ENCODE results near the gene LDLRAD2. TPM values are rescaled to one million over a fixed set of nuclear protein-coding genes. Genes with fewer than 3 reads are reported as not detected.

Gene LDLRAD2
- total and polyA plus RNA-seq, 5 donors from 2014 or later = 0.27 TPM; not detected in 4

DNA sequence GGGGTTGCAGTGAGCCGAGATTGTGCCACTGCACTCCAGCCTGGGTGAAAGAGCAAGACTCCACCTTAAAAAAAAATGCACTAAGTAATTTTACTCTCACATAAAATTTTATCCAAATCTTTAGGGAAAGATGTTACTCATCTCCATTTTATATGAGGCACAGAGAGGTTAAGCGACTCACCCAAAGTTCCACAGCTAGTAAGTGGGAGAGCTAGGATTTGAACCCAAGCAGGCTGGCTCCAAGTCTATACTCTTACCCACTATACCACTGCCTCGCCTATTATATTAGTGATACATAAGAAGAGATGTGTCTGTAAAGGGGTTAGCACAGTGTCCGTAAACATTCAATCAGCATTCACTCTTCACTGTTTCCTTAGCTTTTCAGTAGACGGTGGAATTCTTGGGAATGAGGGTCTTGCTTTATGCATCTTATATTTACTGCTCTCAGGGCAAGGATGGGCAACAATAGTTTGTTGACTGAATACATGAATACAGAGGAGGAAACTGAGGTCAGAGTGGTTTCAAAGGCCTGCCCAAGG, 15.1 kb downstream of the LDLRAD2 start:
- H3K4me3 Mint-ChIP-seq = no peak overlapping the region
- Histone ChIP-seq H3K4me1 (ENCODE audit: control insufficient read depth, insufficient read depth, low read length, poor library complexity, severe bottlenecking) (no peaks in the 10 kb centered on the region), H3K27ac (ENCODE audit: insufficient read depth, low read length, poor library complexity, severe bottlenecking) (no peak overlapping the region), H3K36me3 (ENCODE audit: control insufficient read depth, insufficient read depth, low read length) (no peaks in the 10 kb centered on the region), H3K27me3 (ENCODE audit: control insufficient read depth, insufficient read depth, low read length) (no peaks in the 10 kb centered on the region), H3K9me3 (ENCODE audit: control insufficient read depth in 2 of 2, low read length in 2 of 2) (no peaks in the 10 kb centered on the region), H3K4me3 (ENCODE audit: low read depth, low read length) (no peak overlapping the region)
- H3K27ac Mint-ChIP-seq = no peak overlapping the region
- peaks cover under 1% of the 10 kb centered on the region for H3K27me3 Mint-ChIP-seq
- ATAC-seq (ENCODE audit: low read depth in 2 of 2) = no peak
- peaks cover 4% of the 10 kb centered on the region for H3K36me3 Mint-ChIP-seq
- H3K4me1 Mint-ChIP-seq = no peaks in the 10 kb centered on the region
- DNase-seq = no peak
- no peaks in the 10 kb centered on the region for H3K9me3 Mint-ChIP-seq

DNA sequence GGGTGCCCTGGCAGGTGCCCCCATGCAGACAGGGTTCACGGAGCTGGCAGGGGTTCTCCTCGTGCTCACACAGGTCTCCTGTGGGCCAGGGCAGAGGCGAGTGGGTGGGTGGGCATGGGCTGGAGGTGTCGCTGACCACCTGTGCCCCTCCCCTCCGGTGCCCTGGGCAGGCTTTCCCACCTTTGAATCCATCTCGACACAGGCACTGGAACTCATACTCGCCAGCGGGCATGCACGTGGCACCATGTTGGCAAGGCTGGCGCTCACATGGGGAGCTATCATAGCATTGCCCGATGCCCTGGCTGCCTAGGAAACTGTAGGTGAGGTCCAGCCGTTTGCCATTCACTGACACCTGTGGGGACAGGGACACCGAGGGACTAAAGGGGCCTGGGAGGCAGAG, 16.0 kb downstream of the LDLRAD2 start:
- H3K4me1 ChIP-seq (ENCODE audit: control insufficient read depth, insufficient read depth, low read length, poor library complexity, severe bottlenecking) = no peaks in the 10 kb centered on the region
- H3K27ac ChIP-seq (ENCODE audit: insufficient read depth, low read length, poor library complexity, severe bottlenecking) = no peak overlapping the region
- no peak overlapping the region for H3K27ac Mint-ChIP-seq
- ATAC-seq (ENCODE audit: low read depth in 2 of 2) (no peak), DNase-seq (no peak)
- H3K9me3 ChIP-seq (ENCODE audit: control insufficient read depth in 2 of 2, low read length in 2 of 2) = no peaks in the 10 kb centered on the region
- no peak overlapping the region for H3K4me3 ChIP-seq (ENCODE audit: low read depth, low read length)
- H3K4me3 Mint-ChIP-seq = no peak overlapping the region
- H3K27me3 ChIP-seq (ENCODE audit: control insufficient read depth, insufficient read depth, low read length) = no peaks in the 10 kb centered on the region
- H3K36me3 ChIP-seq (ENCODE audit: control insufficient read depth, insufficient read depth, low read length) = no peaks in the 10 kb centered on the region
- peaks cover 8% of the 10 kb centered on the region for H3K36me3 Mint-ChIP-seq
- no peaks in the 10 kb centered on the region for H3K27me3 Mint-ChIP-seq
- no peaks in the 10 kb centered on the region for H3K4me1 Mint-ChIP-seq
- peaks cover 0 to 4% (median 0%) of the 10 kb centered on the region in 7 donors for H3K9me3 Mint-ChIP-seq

GRCh38 chr1:21828506-21829210, 16.6 kb downstream of the LDLRAD2 start:
- peaks cover 8% of the 10 kb centered on the region for H3K36me3 Mint-ChIP-seq

DNA sequence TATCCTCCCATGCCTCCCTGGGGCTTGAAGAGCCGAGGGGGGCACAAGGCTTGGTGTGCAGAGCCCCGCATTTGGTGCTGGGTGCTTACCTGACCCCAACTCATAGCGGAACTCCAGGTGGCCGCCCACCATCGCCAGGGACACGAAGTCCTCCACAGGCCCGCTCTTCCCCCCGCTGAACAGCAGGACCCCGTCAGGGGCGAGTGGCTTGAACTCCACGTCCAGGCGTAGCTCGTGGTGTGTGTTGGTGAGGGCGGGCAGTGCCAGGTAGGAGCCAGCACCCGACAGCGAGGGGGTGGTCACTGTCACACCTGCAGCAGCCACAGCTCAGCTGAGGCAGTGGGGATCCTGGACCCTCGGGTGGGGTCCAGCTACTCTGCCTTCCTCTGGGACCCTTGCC, 17.2 kb downstream of the LDLRAD2 start:
- H3K27ac Mint-ChIP-seq = no peak overlapping the region
- Histone ChIP-seq H3K27me3 (ENCODE audit: control insufficient read depth, insufficient read depth, low read length) (no peaks in the 10 kb centered on the region), H3K4me3 (ENCODE audit: low read depth, low read length) (no peak overlapping the region), H3K4me1 (ENCODE audit: control insufficient read depth, insufficient read depth, low read length, poor library complexity, severe bottlenecking) (no peaks in the 10 kb centered on the region), H3K36me3 (ENCODE audit: control insufficient read depth, insufficient read depth, low read length) (no peaks in the 10 kb centered on the region), H3K9me3 (ENCODE audit: control insufficient read depth in 2 of 2, low read length in 2 of 2) (peaks cover 0 to 7% of the 10 kb centered on the region in 2 experiments), H3K27ac (ENCODE audit: insufficient read depth, low read length, poor library complexity, severe bottlenecking) (no peak overlapping the region)
- ATAC-seq (ENCODE audit: low read depth in 2 of 2) (no peak), DNase-seq (no peak)
- H3K36me3 Mint-ChIP-seq = peaks cover 12% of the 10 kb centered on the region
- no peak overlapping the region for H3K4me3 Mint-ChIP-seq
- H3K27me3 Mint-ChIP-seq = no peaks in the 10 kb centered on the region
- peaks cover 0 to 11% (median 2%) of the 10 kb centered on the region in 7 donors for H3K9me3 Mint-ChIP-seq
- H3K4me1 Mint-ChIP-seq = no peaks in the 10 kb centered on the region

More at GRCh38 chr1:21828506-21829210, 16.6 kb downstream of the LDLRAD2 start:
- Mint-ChIP-seq H3K4me1 (no peaks in the 10 kb centered on the region), H3K4me3 (no peak overlapping the region), H3K27me3 (no peaks in the 10 kb centered on the region), H3K27ac (no peak overlapping the region), H3K9me3 (peaks cover 0 to 4% (median 0%) of the 10 kb centered on the region in 7 donors)
- Histone ChIP-seq H3K27ac (ENCODE audit: insufficient read depth, low read length, poor library complexity, severe bottlenecking) (no peak overlapping the region), H3K9me3 (ENCODE audit: control insufficient read depth in 2 of 2, low read length in 2 of 2) (peaks cover 0 to under 1% of the 10 kb centered on the region in 2 experiments), H3K27me3 (ENCODE audit: control insufficient read depth, insufficient read depth, low read length) (no peaks in the 10 kb centered on the region), H3K4me1 (ENCODE audit: control insufficient read depth, insufficient read depth, low read length, poor library complexity, severe bottlenecking) (no peaks in the 10 kb centered on the region), H3K36me3 (ENCODE audit: control insufficient read depth, insufficient read depth, low read length) (no peaks in the 10 kb centered on the region), H3K4me3 (ENCODE audit: low read depth, low read length) (no peak overlapping the region)
- DNase-seq = no peak
- ATAC-seq (ENCODE audit: low read depth in 2 of 2) = no peak

GRCh38 chr1:21830792-21831453, 18.9 kb downstream of the LDLRAD2 start:
- Histone ChIP-seq H3K4me1 (ENCODE audit: control insufficient read depth, insufficient read depth, low read length, poor library complexity, severe bottlenecking) (no peaks in the 10 kb centered on the region), H3K4me3 (ENCODE audit: low read depth, low read length) (no peak overlapping the region), H3K9me3 (ENCODE audit: control insufficient read depth in 2 of 2, low read length in 2 of 2) (peaks cover 0 to 8% of the 10 kb centered on the region in 2 experiments), H3K27me3 (ENCODE audit: control insufficient read depth, insufficient read depth, low read length) (no peaks in the 10 kb centered on the region), H3K27ac (ENCODE audit: insufficient read depth, low read length, poor library complexity, severe bottlenecking) (no peak overlapping the region), H3K36me3 (ENCODE audit: control insufficient read depth, insufficient read depth, low read length) (no peaks in the 10 kb centered on the region)
- no peaks in the 10 kb centered on the region for H3K27me3 Mint-ChIP-seq
- ATAC-seq (ENCODE audit: low read depth in 2 of 2) = no peak
- no peak overlapping the region for H3K4me3 Mint-ChIP-seq
- peaks cover 17% of the 10 kb centered on the region for H3K36me3 Mint-ChIP-seq
- DNase-seq = no peak
- H3K4me1 Mint-ChIP-seq = no peaks in the 10 kb centered on the region
- no peak overlapping the region for H3K27ac Mint-ChIP-seq
- peaks cover 0 to 14% (median 3%) of the 10 kb centered on the region in 7 donors for H3K9me3 Mint-ChIP-seq

- Mint-ChIP-seq H3K27ac (no peak overlapping the region), H3K27me3 (no peaks in the 10 kb centered on the region), H3K4me1 (no peaks in the 10 kb centered on the region), H3K36me3 (peaks cover 17% of the 10 kb centered on the region), H3K9me3 (peaks cover 0 to 14% (median 3%) of the 10 kb centered on the region in 7 donors), H3K4me3 (no peak overlapping the region)
- ATAC-seq (ENCODE audit: low read depth in 2 of 2) = no peak
- no peak for DNase-seq
- Histone ChIP-seq H3K27me3 (ENCODE audit: control insufficient read depth, insufficient read depth, low read length) (no peaks in the 10 kb centered on the region), H3K4me1 (ENCODE audit: control insufficient read depth, insufficient read depth, low read length, poor library complexity, severe bottlenecking) (no peaks in the 10 kb centered on the region), H3K36me3 (ENCODE audit: control insufficient read depth, insufficient read depth, low read length) (no peaks in the 10 kb centered on the region), H3K4me3 (ENCODE audit: low read depth, low read length) (no peak overlapping the region), H3K27ac (ENCODE audit: insufficient read depth, low read length, poor library complexity, severe bottlenecking) (no peak overlapping the region), H3K9me3 (ENCODE audit: control insufficient read depth in 2 of 2, low read length in 2 of 2) (peaks cover 0 to 8% of the 10 kb centered on the region in 2 experiments)
Observed at GRCh38 chr1:21831454-21831970, 19.4 kb downstream of the LDLRAD2 start.

DNA sequence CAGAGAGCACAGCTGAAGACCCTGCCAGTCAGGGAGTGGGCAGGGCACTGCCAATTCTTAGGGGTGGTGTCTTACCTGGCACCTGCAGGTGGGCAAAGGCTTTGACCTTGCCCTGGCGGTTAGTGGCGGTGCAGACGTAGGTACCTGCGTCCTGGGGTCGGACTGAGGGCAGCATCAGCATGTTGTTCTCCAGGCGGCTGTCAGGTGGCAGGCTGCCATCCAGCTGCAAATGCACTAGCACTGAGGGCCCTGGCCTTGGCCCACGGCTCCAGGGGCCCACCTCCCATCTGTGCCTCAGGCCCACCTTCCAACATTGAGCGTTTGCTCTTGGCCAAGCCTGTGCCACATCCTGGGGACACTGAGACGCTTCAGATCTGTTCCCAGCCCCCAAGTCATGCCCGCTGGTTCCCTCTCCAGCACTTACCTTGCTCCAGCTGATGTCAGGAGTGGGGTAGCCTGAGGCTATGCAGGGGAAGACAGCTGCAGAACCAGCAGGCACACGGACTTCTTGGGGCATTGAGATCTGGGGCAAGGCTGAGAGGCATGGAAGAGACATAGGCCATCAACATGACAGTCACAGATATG, 21.4 kb downstream of the LDLRAD2 start:
- no peak for ATAC-seq (ENCODE audit: low read depth in 2 of 2)
- Mint-ChIP-seq H3K9me3 (peaks cover 0 to 14% (median 4%) of the 10 kb centered on the region in 7 donors), H3K4me3 (no peak overlapping the region), H3K4me1 (no peaks in the 10 kb centered on the region), H3K27ac (no peak overlapping the region), H3K36me3 (peaks cover 13% of the 10 kb centered on the region), H3K27me3 (no peaks in the 10 kb centered on the region)
- H3K4me3 ChIP-seq (ENCODE audit: low read depth, low read length) = no peak overlapping the region
- H3K4me1 ChIP-seq (ENCODE audit: control insufficient read depth, insufficient read depth, low read length, poor library complexity, severe bottlenecking) = no peaks in the 10 kb centered on the region
- H3K27ac ChIP-seq (ENCODE audit: insufficient read depth, low read length, poor library complexity, severe bottlenecking) = no peak overlapping the region
- DNase-seq = no peak
- peaks cover 0 to 8% of the 10 kb centered on the region in 2 experiments for H3K9me3 ChIP-seq (ENCODE audit: control insufficient read depth in 2 of 2, low read length in 2 of 2)
- no peaks in the 10 kb centered on the region for H3K27me3 ChIP-seq (ENCODE audit: control insufficient read depth, insufficient read depth, low read length)
- H3K36me3 ChIP-seq (ENCODE audit: control insufficient read depth, insufficient read depth, low read length) = no peaks in the 10 kb centered on the region

All from CD4-positive, CD25-positive, alpha-beta regulatory T cell (primary cell).